ES-I3 (cell line): ENCODE data around the gene NUAK1.

Source experiments
- H3K36me3 ChIP-seq: 2 replicates; pipeline ENCODE4 v1.6.1; 2013; ENCODE audit warnings: mild to moderate bottlenecking, low read length, control low read depth, moderate library complexity; ENCODE audit not compliant: insufficient read depth
- H3K4me1 ChIP-seq: 2 replicates; pipeline ENCODE4 v1.6.1; 2013; ENCODE audit warnings: mild to moderate bottlenecking, control low read depth, low read length; ENCODE audit not compliant: insufficient read depth
- H3K9ac ChIP-seq: 2 replicates; pipeline ENCODE4 v1.6.1; 2013; ENCODE audit warnings: low read depth, mild to moderate bottlenecking, low read length, moderate library complexity
- H3K9me3 ChIP-seq: 2 replicates; pipeline ENCODE4 v1.6.1; 2013; ENCODE audit warnings: mild to moderate bottlenecking, low read length, moderate library complexity; ENCODE audit not compliant: control insufficient read depth, insufficient read depth

Gene NUAK1

DNA sequence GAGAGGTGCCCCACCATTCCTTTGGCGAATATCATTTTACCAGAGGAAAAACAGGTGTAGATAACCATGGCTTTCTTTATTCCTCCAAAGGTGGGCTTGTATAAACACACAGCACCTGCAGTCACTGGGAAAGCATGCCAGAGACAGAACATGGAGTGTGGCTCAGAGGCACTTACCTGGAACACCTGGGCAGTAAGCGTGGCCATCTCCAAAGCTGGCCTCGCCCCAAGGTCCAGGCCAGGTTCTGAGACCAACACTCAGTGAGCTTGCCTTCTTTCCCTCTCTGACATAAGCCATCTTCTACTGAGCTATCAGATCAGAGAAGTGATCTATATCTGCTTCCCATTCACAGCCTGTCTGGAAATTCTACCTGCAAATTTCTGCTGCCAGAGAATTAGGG, 70.5 kb downstream of the NUAK1 start:
- no peaks in the 10 kb centered on the region for H3K9me3 ChIP-seq
- H3K4me1 ChIP-seq, result no peaks in the 10 kb centered on the region
- no peak overlapping the region for H3K9ac ChIP-seq
- H3K36me3 ChIP-seq, result peaks cover 9% of the 10 kb centered on the region

DNA sequence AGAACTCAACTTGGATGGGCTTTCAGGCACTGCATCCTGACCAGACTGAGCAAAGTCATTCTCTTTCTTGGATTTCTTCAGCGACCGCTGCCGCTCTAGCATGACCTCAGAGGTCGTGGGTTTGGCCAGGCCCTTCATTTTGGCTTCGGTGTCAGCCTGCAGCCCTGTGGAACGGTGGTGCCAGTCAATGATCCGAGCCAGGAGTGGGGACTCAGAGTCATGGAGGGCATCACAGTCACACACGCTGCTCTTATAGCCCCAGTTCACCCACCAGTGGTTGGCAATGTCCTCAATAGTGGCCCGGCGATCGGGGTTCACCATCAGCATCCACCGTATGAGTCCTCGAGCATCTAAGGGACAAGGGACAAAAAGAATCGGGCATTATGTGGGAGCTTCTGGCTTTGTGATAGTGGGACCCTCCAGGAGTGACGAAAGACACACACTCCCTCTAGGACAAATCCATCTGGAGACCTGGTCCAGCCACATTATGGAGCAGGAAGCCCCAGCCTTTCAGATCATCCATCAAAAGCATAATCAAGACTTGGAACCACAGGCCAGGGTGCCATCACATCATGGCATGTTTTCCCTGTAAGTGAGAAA, 71.0 kb downstream of the NUAK1 start:
- Histone ChIP-seq H3K9ac (no peak overlapping the region), H3K9me3 (no peaks in the 10 kb centered on the region), H3K4me1 (peaks cover 3% of the 10 kb centered on the region; the same call in 1 of the 2 replicates), H3K36me3 (peaks cover 9% of the 10 kb centered on the region)

DNA sequence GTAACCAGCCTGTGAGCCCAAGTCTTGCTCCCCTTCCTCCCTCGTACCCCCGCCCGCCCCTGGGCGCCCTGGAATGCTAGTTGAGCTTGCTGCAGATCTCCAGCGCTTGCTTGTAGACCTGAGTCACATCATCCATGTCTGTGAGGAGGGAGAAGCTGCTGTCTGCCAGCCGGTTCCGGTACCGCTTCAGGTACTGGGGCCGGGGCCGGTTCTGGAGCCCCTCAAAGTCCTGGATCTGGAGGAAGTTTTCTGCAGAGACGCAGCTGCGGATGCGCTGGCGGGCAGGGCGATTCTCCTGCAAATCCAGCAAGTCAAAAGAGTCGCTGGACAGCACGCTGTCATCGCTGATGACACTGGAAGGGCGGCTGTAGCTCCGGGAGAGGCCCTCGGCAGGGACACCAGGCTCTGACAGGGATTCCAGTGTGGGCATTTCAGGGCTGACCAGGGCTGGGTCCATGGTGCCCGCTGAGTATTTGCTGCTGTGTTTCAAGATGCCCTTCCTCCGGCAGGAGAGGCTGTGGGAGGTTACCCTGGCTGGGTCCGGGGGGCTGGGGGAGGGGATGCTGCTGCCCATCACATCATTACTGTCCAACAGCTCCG, 71.9 kb downstream of the NUAK1 start:
- Histone ChIP-seq H3K4me1 (peaks cover 3% of the 10 kb centered on the region; the same call in 1 of the 2 replicates), H3K9me3 (no peaks in the 10 kb centered on the region), H3K36me3 (peaks cover 9% of the 10 kb centered on the region), H3K9ac (no peak overlapping the region)

DNA sequence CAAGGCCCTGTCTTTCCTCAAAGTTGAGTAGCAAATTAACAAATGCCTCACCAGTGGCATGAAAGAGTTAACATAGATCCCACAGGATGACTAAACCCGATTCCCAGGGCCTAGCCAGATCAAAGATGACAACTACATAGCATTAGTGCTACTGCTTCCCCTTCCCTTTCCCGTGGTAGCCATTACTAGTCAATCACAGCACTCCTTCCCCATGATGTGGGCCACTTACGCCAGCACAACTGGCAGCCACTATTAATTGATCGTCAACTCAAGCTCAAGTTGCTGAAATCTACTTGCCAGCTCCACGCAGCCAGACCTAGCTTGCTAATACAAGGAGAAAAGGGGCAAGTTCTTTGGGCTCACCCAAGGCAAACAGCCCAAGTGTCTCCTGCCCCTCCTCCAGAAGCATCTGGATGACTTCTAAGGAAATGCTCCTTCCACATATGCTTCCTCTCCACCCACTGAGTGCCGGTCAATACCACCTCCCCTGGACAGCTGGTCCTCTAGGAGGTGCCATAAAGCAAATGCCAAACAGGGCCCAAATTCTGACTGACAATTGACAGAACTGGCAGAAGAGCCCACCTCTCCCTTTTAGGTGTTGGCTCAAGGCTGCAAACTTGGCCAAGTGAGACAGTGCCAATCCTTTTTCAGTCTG, 72.6 kb downstream of the NUAK1 start:
- Histone ChIP-seq H3K36me3 (peaks cover 7% of the 10 kb centered on the region), H3K9me3 (no peaks in the 10 kb centered on the region), H3K4me1 (peaks cover 3% of the 10 kb centered on the region; the same call in 1 of the 2 replicates), H3K9ac (no peak overlapping the region)

DNA sequence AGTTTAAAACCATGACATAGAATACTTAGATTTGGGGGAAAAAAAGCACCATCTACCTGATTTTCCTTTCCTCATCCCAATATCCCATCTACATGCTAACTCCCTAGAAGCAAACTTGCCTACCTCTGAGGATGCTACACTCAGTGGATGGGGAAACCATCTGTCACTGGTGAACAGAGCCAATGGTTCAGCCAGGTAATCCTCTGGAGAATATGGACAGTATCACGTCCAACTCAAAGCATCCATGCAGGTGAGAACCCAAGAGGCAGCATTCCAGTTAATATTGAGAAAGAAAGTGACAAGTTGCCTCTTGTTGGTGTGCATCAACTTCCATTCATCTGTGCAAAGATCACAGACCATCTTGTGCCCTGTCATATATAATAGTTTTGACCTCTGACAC, 73.2 kb downstream of the NUAK1 start:
- no peak overlapping the region for H3K9ac ChIP-seq
- H3K9me3 ChIP-seq, result no peaks in the 10 kb centered on the region
- H3K36me3 ChIP-seq, result peaks cover 4% of the 10 kb centered on the region; the same call in 1 of the 2 replicates
- peaks cover 3% of the 10 kb centered on the region; the same call in 1 of the 2 replicates for H3K4me1 ChIP-seq

DNA sequence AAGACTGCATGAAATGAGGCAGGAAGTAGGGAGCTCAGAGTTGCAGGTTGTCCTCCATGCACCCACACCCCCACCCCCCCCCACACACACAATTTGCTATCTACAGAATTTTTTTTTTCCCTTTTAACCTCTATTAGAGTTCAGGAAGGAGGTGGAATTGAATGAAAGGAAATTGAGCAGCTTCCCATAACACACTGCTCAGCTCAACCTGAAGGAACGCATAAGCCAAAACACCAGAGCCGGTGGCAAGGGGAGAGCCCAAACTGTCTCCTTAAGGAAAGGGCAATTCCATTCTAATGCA, 74.1 kb downstream of the NUAK1 start:
- Histone ChIP-seq H3K9me3 (no peaks in the 10 kb centered on the region), H3K36me3 (peaks cover 4% of the 10 kb centered on the region; the same call in 1 of the 2 replicates), H3K4me1 (peaks cover 3% of the 10 kb centered on the region; the same call in 1 of the 2 replicates), H3K9ac (no peak overlapping the region)

DNA sequence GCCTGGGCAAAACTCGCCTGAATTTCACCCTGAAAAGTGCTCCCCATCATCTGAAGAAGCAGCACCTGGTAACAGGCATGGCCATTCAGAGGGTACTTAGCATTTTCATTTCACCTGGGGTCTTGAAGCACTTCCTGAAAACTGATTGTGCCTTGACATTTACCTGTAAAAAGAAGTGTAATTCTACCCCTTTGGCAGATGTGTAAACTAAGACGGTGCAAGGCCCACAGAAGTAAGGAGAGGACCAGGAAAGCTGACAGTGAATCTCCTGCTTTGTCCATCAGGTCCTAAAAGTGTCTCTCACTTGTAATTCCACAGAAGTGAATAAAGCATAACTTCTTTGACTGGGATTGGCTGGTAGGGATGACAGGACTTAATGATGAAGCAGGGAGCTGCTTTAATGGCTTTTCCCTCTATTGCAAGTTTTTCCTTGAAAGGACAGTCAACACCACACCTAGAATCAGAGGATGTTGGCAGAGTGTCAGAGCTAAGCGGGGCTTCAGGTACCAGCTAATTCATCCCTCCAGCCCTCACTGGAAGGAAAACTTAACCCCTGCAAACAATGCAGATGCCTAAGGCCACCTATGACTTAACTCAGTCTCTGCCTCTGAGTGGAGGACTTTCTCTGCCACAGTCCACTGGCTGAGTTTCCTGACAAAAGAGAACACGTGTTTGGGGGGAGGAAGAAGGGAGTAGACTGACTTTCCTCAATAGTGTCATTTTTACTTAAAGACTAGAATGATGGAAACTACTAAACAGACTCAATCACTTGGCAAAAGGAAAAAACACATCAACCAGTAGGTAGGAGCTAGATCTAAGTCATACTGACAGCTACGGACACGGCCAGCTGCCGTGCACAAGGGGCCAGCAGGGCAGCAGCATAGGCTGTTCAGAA, 74.7 kb downstream of the NUAK1 start:
- H3K36me3 ChIP-seq, result peaks cover 4% of the 10 kb centered on the region; the same call in 1 of the 2 replicates
- no peaks in the 10 kb centered on the region for H3K9me3 ChIP-seq
- H3K9ac ChIP-seq, result no peak overlapping the region
- H3K4me1 ChIP-seq, result peaks cover 3% of the 10 kb centered on the region; the same call in 1 of the 2 replicates

DNA sequence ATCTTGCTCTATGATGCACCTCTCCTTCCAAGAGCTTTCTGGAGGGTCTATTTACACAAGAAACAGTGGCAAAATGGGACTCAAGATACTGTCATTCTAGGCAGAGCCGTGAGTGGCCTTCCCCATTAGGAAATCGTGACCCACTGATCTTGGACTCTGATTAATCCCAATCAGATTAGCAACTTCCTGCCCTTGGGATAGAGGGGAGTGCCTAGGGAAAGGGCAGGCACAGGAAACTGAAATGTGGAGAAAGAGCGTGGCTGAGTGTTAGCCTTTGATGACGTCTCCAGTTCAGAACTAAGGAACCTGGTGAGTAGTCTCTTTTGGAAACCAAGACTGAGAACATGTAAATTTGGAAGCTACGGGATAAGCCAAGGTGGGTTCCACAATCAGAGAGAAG, 76.1 kb downstream of the NUAK1 start:
- Histone ChIP-seq H3K9ac (no peak overlapping the region), H3K9me3 (no peaks in the 10 kb centered on the region), H3K4me1 (peaks cover 3% of the 10 kb centered on the region; the same call in 1 of the 2 replicates), H3K36me3 (no peaks in the 10 kb centered on the region; the same call in 1 of the 2 replicates)

DNA sequence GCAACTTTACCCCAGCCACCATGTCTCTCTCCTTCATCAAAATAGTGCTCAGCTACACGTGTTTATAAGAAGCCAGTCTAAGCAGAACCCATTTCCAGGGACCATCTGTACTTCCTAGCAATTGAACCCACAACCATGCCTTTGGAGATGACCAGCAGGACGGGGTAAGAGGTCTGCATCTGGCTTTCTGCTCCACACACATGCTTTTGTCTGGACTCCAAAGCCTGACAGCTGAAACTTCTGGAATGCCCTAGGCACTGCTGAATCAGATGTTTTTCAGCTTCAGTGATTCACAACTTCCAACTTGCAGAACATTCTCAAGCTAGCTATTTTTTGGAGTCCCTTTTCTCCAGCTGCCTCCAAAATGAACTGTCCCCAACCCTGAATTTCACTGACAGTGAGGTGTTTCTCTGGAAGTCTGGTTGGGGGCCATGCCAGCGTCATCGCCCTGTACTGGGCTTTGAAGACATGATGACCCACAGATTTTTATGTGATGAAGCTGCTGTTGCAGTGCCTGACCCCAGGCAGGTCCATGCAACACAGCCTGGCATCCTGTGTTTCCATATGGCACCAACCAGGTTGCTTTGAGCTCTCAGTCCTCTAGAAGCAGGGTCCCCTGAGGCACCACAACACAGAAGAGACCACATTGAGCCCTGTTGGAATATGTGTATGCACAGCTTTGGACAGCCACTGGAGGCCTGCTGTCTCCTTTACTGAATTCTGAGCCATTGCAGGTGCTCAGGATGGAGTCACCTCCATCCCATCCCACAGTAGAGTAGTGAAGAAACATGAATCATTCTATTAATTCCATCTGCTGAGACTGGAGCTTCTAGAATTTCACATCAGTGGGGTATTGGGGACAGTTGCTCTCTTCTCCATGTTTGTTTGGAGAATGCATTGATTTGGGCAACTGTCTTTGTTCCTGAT, 80.2 kb downstream of the NUAK1 start:
- Histone ChIP-seq H3K9me3 (no peaks in the 10 kb centered on the region), H3K9ac (no peak overlapping the region), H3K4me1 (peaks cover 3% of the 10 kb centered on the region; the same call in 1 of the 2 replicates), H3K36me3 (no peaks in the 10 kb centered on the region)

DNA sequence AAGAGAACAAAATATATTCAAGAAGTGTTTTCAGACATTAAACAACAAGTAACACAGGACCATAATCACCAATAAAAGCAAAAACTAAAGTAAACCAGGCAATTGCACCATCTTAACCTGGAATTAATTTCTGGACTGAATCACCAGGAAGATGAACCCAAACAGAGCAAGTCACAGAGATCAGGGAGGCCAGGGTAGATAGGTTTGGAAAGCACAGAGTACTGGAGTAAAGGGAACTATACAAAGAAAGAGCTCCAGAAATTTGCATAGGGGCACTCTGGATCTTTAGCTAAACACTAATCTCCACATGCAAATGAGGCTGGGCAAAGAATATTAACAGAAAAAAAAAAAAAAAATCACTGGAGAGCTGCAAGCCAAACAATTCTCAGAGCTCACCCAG, 84.7 kb downstream of the NUAK1 start:
- Histone ChIP-seq H3K9me3 (no peaks in the 10 kb centered on the region), H3K9ac (no peak overlapping the region), H3K4me1 (no peaks in the 10 kb centered on the region), H3K36me3 (no peaks in the 10 kb centered on the region)

DNA sequence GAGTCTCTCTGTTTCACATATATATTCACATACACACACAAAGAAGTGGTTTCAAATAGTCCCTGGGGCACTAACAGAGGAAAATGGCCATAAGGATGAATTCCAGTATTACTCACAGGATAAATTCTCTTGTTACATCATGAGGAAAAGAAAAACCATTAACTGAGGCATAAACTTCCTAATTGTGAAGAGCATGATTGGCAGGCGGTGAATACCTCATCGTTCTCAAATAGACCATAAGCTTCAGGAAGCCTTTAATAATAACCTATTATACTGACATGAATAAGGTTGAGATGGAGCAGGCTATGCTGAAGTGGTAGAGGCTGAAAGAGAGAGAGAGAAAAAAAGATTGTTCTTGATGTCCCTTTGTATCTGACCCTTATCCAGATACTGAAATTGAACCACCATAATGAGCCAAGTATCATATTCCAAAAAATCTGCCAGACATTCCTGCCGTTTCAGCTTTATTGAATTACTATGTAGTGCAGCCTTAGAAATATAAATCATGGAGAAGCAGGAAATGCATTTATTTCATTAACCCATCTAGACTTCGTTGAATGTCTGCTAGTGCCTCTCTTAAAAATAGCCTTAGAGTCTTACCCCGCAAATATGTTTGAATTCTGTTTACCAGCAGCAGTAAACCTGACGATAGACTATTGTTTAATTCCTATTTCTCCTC, 86.8 kb downstream of the NUAK1 start:
- Histone ChIP-seq H3K9ac (no peak overlapping the region), H3K36me3 (no peaks in the 10 kb centered on the region), H3K9me3 (no peaks in the 10 kb centered on the region), H3K4me1 (no peaks in the 10 kb centered on the region)

DNA sequence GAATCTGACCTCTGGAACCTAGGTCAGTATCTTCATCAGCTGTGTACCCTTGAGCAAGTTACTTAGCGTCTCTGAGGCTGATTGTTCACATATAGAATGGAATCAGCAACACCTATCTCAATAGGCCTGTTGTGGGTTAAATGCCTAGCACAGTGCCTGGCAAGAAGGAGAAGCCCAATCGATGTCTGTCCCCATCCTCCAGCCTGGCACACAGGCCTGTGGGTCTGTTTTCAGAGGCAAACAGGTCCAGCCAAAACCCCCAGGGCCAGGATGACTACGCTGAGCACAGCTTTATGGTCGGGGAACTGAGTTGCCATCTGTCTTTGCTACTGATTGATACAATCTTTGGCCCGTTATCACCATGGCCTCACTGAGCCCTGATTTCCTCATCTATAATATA, 89.2 kb downstream of the NUAK1 start:
- H3K9me3 ChIP-seq, result no peaks in the 10 kb centered on the region
- no peaks in the 10 kb centered on the region for H3K36me3 ChIP-seq
- no peak overlapping the region for H3K9ac ChIP-seq
- H3K4me1 ChIP-seq, result no peaks in the 10 kb centered on the region

DNA sequence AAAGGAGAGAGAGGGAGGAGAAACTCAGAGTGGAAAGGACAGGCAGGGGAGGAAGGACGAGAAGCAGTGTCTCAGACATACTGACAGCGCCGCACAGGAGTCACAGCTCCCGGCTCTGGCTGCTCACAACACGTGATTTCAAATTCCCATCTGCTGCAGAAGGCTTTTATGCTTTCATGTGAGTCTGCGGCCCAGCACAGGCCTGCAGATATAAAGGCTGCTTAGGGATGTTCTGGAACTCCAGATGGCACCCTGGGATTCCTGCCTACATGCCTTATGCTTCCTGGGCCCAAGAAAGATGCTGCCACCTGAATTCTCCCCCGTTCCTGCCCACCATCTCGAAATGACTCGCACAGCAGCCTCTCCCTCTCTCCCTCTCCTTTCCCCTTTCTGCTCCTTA, 89.6 kb downstream of the NUAK1 start:
- H3K9ac ChIP-seq, result no peak overlapping the region
- no peaks in the 10 kb centered on the region for H3K4me1 ChIP-seq
- no peaks in the 10 kb centered on the region for H3K36me3 ChIP-seq
- H3K9me3 ChIP-seq, result no peaks in the 10 kb centered on the region
